ENCODE results near the gene NOP56. TPM values are rescaled to one million over a fixed set of nuclear protein-coding genes. Genes with fewer than 3 reads are reported as not detected.

NOP56 gene
- total RNA-seq, 1 donor from 2014 or later: 30.4 TPM

- no peak for ATAC-seq
Measured at GRCh38 chr20:2640260-2640659, 12.2 kb upstream of the NOP56 start.

DNA sequence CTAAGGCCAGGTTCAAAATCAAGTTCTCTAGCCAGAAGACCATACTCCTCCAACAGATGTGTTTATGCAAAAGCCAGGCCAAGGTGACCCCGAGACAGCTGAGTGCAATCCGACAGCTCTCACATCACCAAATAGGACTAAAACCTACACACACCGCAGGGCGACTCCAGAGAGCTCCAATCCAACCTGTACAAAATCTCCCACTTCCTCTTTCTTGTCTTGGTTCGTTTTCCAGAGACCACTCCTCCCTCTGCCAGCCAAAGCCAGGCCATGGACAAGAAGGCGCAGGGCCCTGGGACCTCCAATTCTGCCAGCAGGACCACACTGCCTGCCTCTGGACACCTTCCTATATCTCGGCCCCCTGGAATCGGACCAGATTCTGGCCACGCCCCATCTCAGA lies 11.5 kb upstream of the NOP56 start:
- ATAC-seq (no peak), DNase-seq (ENCODE audit: low spot score) (no peak)

More at GRCh38 chr20:2640260-2640659, 12.2 kb upstream of the NOP56 start:
- no peak for DNase-seq (ENCODE audit: low spot score)

- no peak for ATAC-seq
- no peak for DNase-seq (ENCODE audit: low spot score)
Measured at GRCh38 chr20:2643708-2644107, 8.7 kb upstream of the NOP56 start.

DNA sequence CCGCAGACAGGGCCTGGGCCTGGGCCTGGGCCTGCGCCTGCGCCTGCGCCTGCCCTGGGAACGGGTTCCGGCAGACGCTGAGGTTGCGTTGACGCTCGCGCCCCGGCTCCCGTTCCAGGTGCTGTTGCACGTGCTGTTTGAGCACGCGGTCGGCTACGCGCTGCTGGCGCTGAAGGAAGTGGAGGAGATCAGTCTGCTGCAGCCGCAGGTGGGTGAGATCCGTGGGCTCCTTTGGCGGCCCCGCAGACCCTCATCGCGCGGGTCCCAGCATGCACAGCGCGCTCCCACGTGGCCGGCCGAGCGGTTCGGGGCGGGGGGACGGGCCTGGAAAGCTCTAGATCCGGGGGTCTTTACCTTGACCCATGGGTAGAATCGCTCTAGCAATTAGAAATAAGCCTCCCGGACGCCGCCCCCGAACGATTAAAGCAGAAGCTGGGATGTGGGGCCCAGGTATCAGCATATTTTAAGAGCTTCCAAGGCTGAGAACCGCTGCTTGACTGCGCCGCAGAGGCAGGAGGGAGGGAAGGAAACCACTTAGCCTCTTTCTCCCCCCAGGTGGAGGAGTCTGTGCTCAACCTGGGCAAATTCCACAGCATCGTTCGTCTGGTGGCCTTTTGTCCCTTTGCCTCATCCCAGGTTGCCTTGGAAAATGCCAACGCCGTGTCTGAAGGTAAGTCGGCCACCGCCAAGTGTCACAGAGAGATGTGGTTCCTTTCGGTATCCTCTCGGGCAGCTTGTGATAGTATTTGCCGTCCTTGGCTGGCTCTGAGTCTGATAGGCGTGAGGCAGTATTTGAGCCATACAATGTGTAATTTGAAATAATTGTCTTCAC lies 508 bp downstream of the NOP56 start:
- DNase-seq (ENCODE audit: low spot score): peak; percentile 50
- ATAC-seq: peak; percentile 58

DNA sequence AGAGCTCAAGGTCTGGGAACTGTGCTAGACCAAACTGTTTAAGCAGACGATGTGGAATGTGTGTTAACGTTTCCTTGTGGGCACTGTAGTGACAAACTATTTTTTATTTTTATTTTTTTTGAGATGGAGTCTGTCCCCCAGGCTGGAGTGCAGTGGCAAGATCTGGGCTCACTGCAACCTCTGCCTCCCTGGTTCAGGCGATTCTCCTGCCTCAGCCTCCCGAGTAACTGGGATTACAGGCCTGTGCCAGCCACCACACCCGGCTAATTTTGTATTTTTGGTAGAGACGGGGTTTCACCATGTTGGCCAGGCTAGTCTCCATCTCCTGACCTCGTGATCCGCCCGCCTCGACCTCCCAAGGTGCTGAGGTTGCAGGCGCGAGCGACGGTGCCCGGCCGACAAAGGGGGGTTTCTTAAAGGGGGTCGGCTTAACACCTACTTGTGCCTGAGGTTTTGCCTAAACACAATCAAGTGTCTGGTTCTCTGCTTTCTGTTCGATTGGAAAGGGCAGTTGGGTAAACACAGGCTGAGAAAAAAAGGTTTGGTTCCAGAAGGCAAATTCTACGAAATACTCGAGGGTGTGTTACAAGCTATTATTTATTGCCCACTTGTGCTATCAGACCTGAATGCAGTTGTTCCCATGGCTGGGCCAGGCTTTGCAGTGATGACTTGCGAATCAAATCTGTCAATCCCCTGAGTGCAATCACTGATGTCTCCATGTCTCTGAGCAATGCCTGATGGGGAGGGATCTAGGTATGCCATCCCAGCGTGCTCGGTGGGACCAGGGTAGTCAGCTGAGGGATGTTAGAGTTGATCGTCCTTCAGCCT lies 1.3 kb downstream of the NOP56 start:
- no peak for DNase-seq (ENCODE audit: low spot score)
- no peak for ATAC-seq

DNA sequence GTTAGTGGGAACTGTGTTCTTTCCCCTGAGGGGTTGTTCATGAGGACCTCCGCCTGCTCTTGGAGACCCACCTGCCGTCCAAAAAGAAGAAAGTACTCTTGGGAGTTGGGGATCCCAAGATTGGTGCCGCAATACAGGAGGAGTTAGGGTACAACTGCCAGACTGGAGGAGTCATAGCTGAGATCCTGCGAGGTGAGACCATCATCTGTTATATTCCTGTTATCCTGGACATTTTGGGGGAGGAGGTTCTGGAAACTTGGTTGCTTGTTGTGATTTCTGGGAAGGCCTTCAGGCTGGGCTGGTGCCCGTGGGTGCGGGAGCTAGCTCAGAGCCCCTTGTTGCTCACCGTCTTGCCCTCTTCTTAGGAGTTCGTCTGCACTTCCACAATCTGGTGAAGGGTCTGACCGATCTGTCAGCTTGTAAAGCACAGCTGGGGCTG lies 2.0 kb downstream of the NOP56 start:
- no peak for DNase-seq (ENCODE audit: low spot score)
- no peak for ATAC-seq

DNA sequence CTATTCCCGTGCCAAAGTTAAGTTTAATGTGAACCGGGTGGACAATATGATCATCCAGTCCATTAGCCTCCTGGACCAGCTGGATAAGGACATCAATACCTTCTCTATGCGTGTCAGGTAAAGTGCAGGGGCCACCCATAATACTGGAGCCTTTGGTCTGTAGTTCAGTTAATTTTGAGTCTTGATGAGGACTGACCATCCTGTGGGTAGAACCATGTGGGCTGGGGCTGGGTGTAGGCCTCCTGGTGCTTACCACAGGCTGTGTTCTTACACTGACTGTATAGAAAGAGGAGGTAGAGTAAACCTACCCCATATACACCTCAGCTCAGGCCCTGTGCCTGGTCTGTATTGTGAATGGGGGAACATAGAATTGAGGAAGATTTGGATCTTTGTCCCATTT lies 2.4 kb downstream of the NOP56 start:
- no peak for DNase-seq (ENCODE audit: low spot score)
- no peak for ATAC-seq

DNA sequence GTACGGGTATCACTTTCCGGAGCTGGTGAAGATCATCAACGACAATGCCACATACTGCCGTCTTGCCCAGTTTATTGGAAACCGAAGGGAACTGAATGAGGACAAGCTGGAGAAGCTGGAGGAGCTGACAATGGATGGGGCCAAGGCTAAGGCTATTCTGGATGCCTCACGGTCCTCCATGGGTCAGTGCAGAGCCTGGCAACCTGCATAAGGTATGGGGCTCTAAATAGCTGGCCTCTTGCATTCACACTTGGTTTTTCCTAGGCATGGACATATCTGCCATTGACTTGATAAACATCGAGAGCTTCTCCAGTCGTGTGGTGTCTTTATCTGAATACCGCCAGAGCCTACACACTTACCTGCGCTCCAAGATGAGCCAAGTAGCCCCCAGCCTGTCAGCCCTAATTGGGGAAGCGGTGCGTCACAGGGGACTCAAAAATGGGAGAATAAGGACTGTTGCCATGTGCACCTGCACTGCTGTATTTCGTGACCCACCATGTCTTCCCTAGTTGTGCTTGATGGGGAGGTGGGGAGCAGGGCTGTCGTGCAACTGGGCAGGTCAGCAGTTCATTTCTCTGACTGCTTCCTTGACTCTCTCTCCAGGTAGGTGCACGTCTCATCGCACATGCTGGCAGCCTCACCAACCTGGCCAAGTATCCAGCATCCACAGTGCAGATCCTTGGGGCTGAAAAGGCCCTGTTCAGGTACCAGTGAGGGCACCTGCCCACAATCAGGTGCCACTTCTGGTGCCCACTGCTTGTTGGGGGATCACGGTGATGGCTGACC lies 3.1 kb downstream of the NOP56 start:
- DNase-seq (ENCODE audit: low spot score): no peak
- ATAC-seq: no peak

DNA sequence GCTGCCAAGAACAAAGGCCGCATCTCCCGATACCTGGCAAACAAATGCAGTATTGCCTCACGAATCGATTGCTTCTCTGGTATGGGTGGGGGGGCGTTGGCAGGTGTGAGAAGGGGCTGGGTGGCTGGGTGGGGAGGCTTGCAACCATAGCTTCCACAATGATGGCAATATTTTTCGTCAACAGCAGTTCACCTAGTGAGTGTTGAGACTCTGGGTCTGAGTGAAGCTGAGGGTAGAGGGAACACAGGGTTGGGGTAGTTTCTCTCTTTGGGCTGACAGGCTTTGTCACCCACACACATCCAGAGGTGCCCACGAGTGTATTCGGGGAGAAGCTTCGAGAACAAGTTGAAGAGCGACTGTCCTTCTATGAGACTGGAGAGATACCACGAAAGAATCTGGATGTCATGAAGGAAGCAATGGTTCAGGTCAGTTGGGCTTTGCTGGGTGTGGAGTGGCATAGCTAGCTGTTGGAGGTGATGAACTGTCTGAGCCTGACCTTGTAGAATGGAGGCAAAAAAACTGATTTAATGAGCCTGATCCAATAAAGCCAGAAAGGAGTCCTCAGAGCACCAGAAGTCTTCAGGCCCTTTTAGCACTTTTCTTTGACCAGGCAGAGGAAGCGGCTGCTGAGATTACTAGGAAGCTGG lies 4.2 kb downstream of the NOP56 start:
- no peak for DNase-seq (ENCODE audit: low spot score)
- ATAC-seq: no peak

- DNase-seq (ENCODE audit: low spot score): no peak
- no peak for ATAC-seq
Measured at GRCh38 chr20:2657241-2657640, 4.8 kb downstream of the NOP56 start.

DNA sequence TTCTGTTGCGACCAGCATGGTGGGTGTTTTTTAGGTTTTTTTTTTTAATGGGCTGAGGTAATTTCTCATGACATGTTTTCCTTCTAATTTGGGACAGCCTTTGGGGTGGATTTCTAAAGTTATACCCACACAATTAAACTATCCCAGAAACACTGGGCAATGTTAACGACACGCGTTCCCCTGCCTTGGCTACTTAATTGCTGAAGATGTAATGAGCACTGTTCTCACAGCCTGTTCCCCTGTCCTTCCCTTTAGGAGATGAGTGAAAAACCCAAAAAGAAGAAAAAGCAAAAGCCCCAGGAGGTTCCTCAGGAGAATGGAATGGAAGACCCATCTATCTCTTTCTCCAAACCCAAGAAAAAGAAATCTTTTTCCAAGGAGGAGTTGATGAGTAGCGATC lies 5.2 kb downstream of the NOP56 start:
- ATAC-seq: no peak
- DNase-seq (ENCODE audit: low spot score): no peak

DNA sequence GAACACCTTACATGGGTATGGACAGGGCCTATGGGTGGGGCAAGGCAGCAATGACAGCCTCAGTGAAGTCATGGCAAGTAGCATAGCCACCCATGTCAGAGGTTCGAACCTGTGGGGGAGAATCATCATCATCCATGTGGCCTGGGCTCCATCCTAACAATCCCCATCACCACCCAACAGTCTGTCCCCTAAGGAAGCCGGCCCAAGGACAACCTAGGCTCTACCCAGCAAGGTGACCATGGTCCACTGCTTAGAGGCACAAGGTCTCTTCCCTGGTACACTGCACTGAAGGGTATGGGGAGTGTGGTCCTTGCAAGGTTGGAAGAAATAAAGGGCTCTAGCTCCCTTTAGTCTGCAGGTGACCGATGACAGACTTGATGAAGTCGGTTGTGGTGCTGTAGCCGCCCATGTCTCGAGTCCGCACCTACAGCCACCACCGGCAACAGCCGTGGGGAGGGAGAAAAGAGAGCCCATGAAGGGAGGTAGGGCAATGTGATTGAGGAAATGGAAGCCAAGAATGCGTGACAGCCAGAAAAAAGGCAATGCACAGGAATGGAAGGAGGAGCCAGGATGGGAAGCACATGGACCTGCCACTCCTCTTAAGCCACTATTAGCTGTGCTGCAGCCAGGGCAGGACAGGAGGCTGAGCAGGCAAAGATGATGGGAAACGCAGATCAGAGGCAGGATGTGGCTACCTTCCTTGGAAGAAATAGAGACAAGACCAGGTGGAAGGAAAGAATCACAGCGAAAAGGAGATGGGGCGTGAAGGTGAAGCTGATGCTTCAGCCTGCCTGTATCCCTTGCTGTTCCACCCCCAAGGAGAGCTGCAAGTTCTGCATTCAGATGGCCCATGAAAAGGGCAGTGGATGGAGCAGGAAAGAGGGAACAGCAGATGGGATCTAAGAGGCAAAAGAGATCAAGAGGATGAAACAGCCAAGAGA lies 6.3 kb downstream of the NOP56 start:
- ATAC-seq (peak; percentile 12), DNase-seq (ENCODE audit: low spot score) (no peak)

- DNase-seq (ENCODE audit: low spot score) (no peak), ATAC-seq (no peak)
Measured at GRCh38 chr20:2659547-2659946, 7.1 kb downstream of the NOP56 start.

DNA sequence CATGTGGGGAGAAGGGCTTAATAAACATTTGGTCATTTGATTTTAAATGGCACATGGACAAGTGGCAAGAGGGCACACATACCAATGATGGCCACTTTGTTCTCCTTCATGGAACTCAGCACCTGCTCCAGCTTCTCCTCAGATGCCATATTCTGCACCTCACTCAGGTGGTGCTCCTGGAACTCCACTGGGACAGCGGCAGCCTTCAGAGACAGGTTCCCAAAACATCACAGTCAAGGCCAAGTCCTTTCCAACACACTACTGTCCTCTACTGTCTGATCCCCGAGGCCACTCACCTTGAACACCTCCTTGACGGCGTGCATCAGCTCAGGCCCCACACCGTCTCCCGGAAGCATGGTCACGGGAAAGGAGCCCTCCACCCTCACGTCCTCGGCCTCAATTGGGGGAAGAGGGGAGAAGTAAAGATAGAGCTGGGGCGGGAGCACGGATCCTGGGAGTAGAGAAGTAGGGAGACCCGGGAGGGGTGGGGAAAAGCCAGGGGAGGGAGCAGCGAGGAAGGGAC lies 11.0 kb downstream of the NOP56 start:
- ATAC-seq: no peak
- DNase-seq (ENCODE audit: low spot score): no peak

DNA sequence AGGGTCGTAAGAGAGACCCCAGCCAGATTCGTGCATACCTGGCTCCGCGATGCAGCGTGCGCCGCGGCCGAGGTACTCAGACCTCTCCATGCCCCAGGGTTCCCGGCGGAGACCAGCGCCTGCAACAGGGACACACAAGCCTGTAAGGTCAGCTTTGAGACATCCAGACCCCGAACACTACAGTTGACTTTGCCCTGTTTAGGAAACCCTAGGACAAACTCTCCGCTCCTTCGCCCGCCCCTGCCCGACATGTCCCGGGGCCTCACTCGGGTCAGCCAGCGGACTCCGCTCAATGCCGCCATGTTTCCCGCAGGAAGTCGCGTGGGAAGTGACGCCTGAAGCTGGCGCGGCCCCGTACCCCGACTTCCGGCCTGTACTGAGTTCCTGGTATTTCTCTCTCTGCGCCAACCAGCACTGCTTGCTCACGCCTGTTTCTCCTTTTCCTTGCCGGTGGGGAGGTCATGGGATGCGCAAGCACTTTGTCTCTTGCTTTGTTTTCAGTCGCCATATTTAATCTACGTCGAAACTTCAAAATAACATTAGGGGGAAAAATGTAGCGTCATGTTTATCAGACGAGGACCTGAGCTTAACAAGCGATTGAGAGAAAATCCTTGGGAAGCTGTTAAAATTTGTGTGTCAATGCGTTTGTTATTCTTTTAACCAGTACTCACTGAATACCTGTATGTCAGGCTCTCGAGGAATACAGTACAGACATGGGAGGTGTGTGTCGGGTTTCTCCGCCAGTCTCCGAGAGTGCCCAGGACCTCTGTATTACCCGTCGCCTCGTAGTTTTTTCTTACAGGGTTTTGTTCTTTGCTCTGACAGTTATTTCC lies 11.7 kb downstream of the NOP56 start, which contains the start of gene IDH3B:
TSS of gene IDH3B (minus strand) at position 330 of the 833 bp plus-strand sequence. CDS start at position 302, 28 bp downstream.
- ATAC-seq (peak; percentile 98), DNase-seq (ENCODE audit: low spot score) (peak; percentile 93)

- ATAC-seq: no peak
Measured at GRCh38 chr20:2671977-2672376, 19.5 kb downstream of the NOP56 start.

GRCh38 chr20:2672446-2672845 lies 20.0 kb downstream of the NOP56 start:
- ATAC-seq (no peak), DNase-seq (ENCODE audit: low spot score) (no peak)

More at GRCh38 chr20:2671977-2672376, 19.5 kb downstream of the NOP56 start:
- no peak for DNase-seq (ENCODE audit: low spot score)

DNA sequence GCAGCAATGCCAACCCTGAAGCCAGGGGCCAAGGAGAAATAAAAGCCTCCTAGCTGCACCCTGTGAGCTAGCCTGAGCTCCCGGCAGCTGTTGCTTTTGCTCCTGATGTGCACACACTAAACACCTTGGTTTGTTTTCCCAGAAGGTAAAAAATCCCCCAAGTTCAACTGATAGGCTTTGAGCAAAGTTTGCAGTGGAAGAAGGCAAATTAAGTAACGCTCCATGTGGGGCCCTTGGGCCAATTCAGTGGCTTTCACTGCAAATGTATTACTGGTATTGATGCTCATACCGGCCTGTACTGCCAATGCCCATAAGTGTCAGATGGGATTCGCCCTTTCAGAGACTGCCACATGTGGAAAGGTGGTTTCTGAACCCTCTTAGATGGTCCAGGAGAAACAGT lies 21.0 kb downstream of the NOP56 start:
- ATAC-seq: no peak
- DNase-seq (ENCODE audit: low spot score): no peak
